Metanephros (tissue), 1 donor: ENCODE results near the gene ARMCX5. TPM values are rescaled to one million over a fixed set of nuclear protein-coding genes. Genes with fewer than 3 reads are reported as not detected.

Source experiments
- total RNA-seq: library from RNA; depleted of rRNA; stranded (reverse); fragments of >200 nt; gene quantifications from one replicate; pipeline ENCODE4 v1.2.3, GENCODE V29; 2014

The ARMCX5 gene
- total RNA-seq = 20.6 TPM

GRCh38 chrX:102599084-102599950, at the start of gene ARMCX5:
Gene ARMCX5 (plus strand): TSS chrX:102599515. CDS start chrX:102602142, 2,627 bp downstream.

GRCh38 chrX:102651242-102652011, 52.1 kb downstream of the ARMCX5 start, which contains the start of gene GPRASP1:
Gene GPRASP1 (plus strand): TSS chrX:102651483. CDS start chrX:102653914, 2,431 bp downstream.

Other genes starting within 250 kb of the ARMCX5 start
- 0.12 TPM for gene NXF2B, start 159.5 kb upstream of the ARMCX5 start, total RNA-seq
- gene TCP11X2, start 127.7 kb upstream of the ARMCX5 start, total RNA-seq = 1.4 TPM
- gene TMSB15A, start 82.8 kb upstream of the ARMCX5 start, total RNA-seq = 13.9 TPM
- 15.5 TPM for gene GPRASP1, start 52.0 kb downstream of the ARMCX5 start, total RNA-seq
- 38.1 TPM for gene GPRASP2, start 112.9 kb downstream of the ARMCX5 start, total RNA-seq
- gene GPRASP3, start 121.2 kb downstream of the ARMCX5 start, total RNA-seq = 13.8 TPM